ENCODE measurements around the gene P2RX7.

DNA sequence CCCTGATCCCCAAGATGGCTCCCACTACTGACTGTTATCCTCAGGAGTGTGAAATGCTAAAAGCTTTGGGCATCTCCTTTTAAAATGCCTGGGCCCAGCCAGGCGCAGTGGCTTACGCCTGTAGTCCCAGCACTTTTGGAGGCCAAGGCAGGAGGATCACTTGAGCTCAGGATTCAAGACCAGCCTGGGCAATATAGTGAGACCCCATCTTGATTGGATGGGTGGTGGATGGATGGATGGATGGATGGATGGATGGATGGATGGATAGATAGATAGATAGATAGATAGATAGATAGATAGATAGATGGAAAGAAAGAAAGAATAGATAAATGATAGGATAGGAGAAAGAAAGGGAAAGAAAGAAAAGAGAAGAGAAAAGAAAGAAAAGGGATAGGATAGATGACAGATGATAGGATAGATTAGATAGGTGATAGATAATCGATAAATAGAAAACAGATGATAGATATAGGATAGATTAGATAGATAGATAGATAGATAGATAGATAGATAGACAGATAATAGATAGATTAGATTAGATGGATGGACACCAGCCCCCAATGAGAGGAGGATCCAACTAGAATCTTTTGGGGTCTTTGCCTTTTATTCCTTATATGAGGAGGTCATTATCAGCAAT, 86.8 kb downstream of the P2RX7 start:
- TF ChIP-seq, protein P1, sequence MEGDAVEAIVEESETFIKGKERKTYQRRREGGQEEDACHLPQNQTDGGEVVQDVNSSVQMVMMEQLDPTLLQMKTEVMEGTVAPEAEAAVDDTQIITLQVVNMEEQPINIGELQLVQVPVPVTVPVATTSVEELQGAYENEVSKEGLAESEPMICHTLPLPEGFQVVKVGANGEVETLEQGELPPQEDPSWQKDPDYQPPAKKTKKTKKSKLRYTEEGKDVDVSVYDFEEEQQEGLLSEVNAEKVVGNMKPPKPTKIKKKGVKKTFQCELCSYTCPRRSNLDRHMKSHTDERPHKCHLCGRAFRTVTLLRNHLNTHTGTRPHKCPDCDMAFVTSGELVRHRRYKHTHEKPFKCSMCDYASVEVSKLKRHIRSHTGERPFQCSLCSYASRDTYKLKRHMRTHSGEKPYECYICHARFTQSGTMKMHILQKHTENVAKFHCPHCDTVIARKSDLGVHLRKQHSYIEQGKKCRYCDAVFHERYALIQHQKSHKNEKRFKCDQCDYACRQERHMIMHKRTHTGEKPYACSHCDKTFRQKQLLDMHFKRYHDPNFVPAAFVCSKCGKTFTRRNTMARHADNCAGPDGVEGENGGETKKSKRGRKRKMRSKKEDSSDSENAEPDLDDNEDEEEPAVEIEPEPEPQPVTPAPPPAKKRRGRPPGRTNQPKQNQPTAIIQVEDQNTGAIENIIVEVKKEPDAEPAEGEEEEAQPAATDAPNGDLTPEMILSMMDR (IDR thresholded peaks at IDR 0.05), result no peak
- TF ChIP-seq POLR2A (IDR thresholded peaks at IDR 0.05) (no peak), POLR2AphosphoS5 (IDR thresholded peaks at IDR 0.05) (no peak), EP300 (IDR thresholded peaks at IDR 0.05) (no peak)
